K562 (cell line): ENCODE measurements around the gene MGA. TPM values are rescaled to one million over a fixed set of nuclear protein-coding genes. Genes with fewer than 3 reads are reported as not detected.

Experiments used
- BRF2 ChIP-seq: IDR thresholded peaks from 3 replicates; pipeline ENCODE4 v1.6.1; 2011; ENCODE audit warnings: borderline replicate concordance, mild to moderate bottlenecking; ENCODE audit not compliant: insufficient read length, insufficient read depth
- CHD7 ChIP-seq: fragments of 200-600 bp; sonication (generic); IDR thresholded peaks from one replicate; pipeline ENCODE4 v1.6.1; 2012; ENCODE audit warnings: mild to moderate bottlenecking, low read depth, low read length, inconsistent platforms
- ETS1 ChIP-seq: conservative IDR thresholded peaks from 2 replicates; pipeline ENCODE4 v1.6.1; 2011; ENCODE audit warnings: low read depth, mild to moderate bottlenecking, low read length; ENCODE audit not compliant: control insufficient read depth
- HDAC2 ChIP-seq: fragments of 450-650 bp; IDR thresholded peaks from 2 replicates; pipeline ENCODE4 v1.6.1; 2016; ENCODE audit warnings: mild to moderate bottlenecking
- HDAC3 ChIP-seq: fragments of 450-650 bp; IDR thresholded peaks from 2 replicates; pipeline ENCODE4 v1.6.1; 2018; ENCODE audit warnings: borderline replicate concordance, mild to moderate bottlenecking, moderate library complexity; ENCODE audit not compliant: partially characterized antibody
- ILF3 ChIP-seq: fragments of 450-650 bp; IDR thresholded peaks from 2 replicates; pipeline ENCODE4 v1.6.1; 2018; ENCODE audit warnings: antibody characterized with exemption, mild to moderate bottlenecking, moderate library complexity, borderline replicate concordance
- PURB ChIP-seq: sonication (generic); formaldehyde crosslinking; IDR thresholded peaks from 2 replicates; pipeline ENCODE4 v1.9.0; 2021; ENCODE audit warnings: low read depth, mild to moderate bottlenecking, missing genetic modification reagents
- RBM39 ChIP-seq: fragments of 200-400 bp; formaldehyde crosslinking; optimal IDR thresholded peaks from 2 replicates; pipeline ENCODE3; 2018; ENCODE audit warnings: low read depth, low read length
- SRSF7 ChIP-seq: fragments of 200-400 bp; formaldehyde crosslinking; optimal IDR thresholded peaks from 2 replicates; pipeline ENCODE3; 2017; ENCODE audit warnings: mild to moderate bottlenecking, low read depth, low read length
- TCF7 ChIP-seq: sonication (generic); IDR thresholded peaks from 2 replicates; pipeline ENCODE4 v1.6.1; 2016; ENCODE audit warnings: antibody characterized with exemption, borderline replicate concordance
- ZNF133 ChIP-seq: fragments of 250-450 bp; sonication (Bioruptor Pico); IDR thresholded peaks from 2 replicates; pipeline ENCODE4 v1.4.0; 2020; ENCODE audit warnings: mild to moderate bottlenecking
- ZNF431 ChIP-seq: sonication (generic); formaldehyde crosslinking; IDR thresholded peaks from 2 replicates; pipeline ENCODE4 v1.8.0; 2022; ENCODE audit warnings: mild to moderate bottlenecking, missing genetic modification reagents
- ZNF76 ChIP-seq: fragments of 250-450 bp; sonication (Bioruptor Pico); IDR thresholded peaks from 2 replicates; pipeline ENCODE4 v1.4.0; 2020; ENCODE audit warnings: mild to moderate bottlenecking, moderate library complexity, borderline replicate concordance
- polyA plus RNA-seq, 8 experiments: library from polyadenylated mRNA; depleted of rRNA in 4 of 8; stranded (reverse) in 5 of 8; unstranded in 3 of 8; fragments of >200 nt; fragmentation: Nextera tagmentation in 2 of 8; fragmentation: Illumina TruSeq in 1 of 8; extraction: Ambion mirVana in 2 of 8; extraction: Trizol in 1 of 8; gene quantifications; 2 replicates each; pipeline versions ENCODE4 v1.2.1 to v1.2.3, GENCODE V29; 2011 to 2014; ENCODE audit warnings: inconsistent platforms in 1 of 8, missing spikeins in 1 of 8
- total RNA-seq, 7 experiments: library from RNA; depleted of rRNA in 6 of 7; stranded (reverse); fragments of >200 nt in 6 of 7; fragmentation: Illumina TruSeq in 2 of 7; extraction: Trizol in 2 of 7; gene quantifications; 2 replicates each; pipeline versions ENCODE4 v1.2.1 to v1.2.3, GENCODE V29; 2011 to 2021; ENCODE audit warnings: low replicate concordance in 1 of 7

The MGA gene
- total and polyA plus RNA-seq, 9 of the 15 experiments (the other 6 are each of a cell fraction or from before 2014, with no cell fraction given): 4.7 to 56.1 (median 21.1) TPM

GRCh38 chr15:41774062-41774881 lies 114.1 kb downstream of the MGA start, which contains the start of gene MAPKBP1 (continued):
- no peak for TF ChIP-seq ZNF76 (CRISPR knock-in tag)
- TF ChIP-seq HDAC3: no peak
- TF ChIP-seq CHD7: peak; percentile 39
- TF ChIP-seq ILF3: no peak
- TF ChIP-seq TCF7: peak; percentile 74; the same call in 1 of the 2 replicates
- TF ChIP-seq RBM39: no peak
- TF ChIP-seq BRF2: no peak
- TF ChIP-seq SRSF7: no peak
- 0 out of 2 replicates have a peak, but pooled peaks have one; percentile 57 for TF ChIP-seq HDAC2
- no peak; the same call in 1 of the 2 replicates for TF ChIP-seq ZNF431 (CRISPR knock-in tag)
- TF ChIP-seq PURB (CRISPR knock-in tag): no peak
- no peak for TF ChIP-seq ZNF133 (CRISPR knock-in tag)
- TF ChIP-seq ETS1: peak; percentile 66; the same call in 1 of the 2 replicates
